Esophagus muscularis mucosa (tissue), 4 donors: ENCODE results near the gene GBF1.

ENCODE experiments used
- EP300 ChIP-seq: sonication (generic); formaldehyde crosslinking; IDR thresholded peaks from one replicate; pipeline ENCODE4 v1.6.1; 2017; ENCODE audit warnings: antibody characterized with exemption
- POLR2A ChIP-seq: fragments of 450-650 bp; IDR thresholded peaks from one replicate; pipeline ENCODE4 v1.6.1; 2017; ENCODE audit warnings: antibody characterized with exemption, moderate library complexity, mild to moderate bottlenecking, low read depth
- POLR2AphosphoS5 ChIP-seq, 2 donors: sonication (generic); formaldehyde crosslinking; IDR thresholded peaks; one replicate each; pipeline ENCODE4 v1.6.1; 2017; ENCODE audit warnings: antibody characterized with exemption in 2 of 2
- TF ChIP-seq, protein P1 (sequence below), 3 experiments: fragments of 200-600 bp in 2 of 3; fragments of 450-650 bp in 1 of 3; sonication (generic) in 2 of 3; IDR thresholded peaks; one replicate each; pipeline ENCODE4 v1.5.1; 2017 to 2019; ENCODE audit warnings: antibody characterized with exemption in 3 of 3, mild to moderate bottlenecking in 2 of 3, moderate library complexity in 1 of 3

DNA sequence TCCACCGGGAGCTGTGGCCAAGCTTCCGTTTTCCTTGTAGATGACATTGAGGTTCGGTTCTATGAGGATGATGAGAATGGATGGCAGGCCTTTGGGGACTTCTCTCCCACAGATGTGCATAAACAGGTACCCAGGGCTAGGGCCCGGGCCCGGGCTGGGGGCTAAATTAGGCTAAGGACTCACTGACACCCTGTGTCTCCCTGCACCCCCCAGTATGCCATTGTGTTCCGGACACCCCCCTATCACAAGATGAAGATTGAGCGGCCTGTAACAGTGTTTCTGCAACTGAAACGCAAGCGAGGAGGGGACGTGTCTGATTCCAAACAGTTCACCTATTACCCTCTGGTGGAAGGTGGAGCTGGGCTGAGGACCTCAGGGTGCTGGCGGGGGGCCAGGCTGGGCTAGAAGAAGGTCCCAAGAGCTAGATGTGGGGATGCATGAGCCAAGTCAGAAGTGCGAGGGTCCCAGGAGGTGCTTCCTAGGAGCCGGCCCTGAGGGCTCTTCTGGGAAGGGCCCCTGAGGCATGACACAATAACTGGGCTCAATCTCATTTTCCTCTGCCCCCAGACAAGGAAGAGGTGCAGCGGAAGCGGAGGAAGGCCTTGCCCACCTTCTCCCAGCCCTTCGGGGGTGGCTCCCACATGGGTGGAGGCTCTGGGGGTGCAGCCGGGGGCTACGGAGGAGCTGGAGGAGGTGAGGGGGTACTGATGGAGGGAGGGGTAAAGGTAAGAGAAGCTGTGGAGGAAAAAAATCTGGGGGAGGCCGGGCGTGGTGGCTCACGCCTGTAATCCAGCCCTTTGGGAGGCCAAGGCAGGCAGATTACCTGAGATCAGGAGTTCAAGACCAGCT is 153.1 kb downstream of the GBF1 start:
- TF ChIP-seq POLR2A = no peak
- TF ChIP-seq, protein P1, sequence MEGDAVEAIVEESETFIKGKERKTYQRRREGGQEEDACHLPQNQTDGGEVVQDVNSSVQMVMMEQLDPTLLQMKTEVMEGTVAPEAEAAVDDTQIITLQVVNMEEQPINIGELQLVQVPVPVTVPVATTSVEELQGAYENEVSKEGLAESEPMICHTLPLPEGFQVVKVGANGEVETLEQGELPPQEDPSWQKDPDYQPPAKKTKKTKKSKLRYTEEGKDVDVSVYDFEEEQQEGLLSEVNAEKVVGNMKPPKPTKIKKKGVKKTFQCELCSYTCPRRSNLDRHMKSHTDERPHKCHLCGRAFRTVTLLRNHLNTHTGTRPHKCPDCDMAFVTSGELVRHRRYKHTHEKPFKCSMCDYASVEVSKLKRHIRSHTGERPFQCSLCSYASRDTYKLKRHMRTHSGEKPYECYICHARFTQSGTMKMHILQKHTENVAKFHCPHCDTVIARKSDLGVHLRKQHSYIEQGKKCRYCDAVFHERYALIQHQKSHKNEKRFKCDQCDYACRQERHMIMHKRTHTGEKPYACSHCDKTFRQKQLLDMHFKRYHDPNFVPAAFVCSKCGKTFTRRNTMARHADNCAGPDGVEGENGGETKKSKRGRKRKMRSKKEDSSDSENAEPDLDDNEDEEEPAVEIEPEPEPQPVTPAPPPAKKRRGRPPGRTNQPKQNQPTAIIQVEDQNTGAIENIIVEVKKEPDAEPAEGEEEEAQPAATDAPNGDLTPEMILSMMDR (IDR thresholded peaks at IDR 0.05) = no peak
- no peak for TF ChIP-seq POLR2AphosphoS5 (IDR thresholded peaks at IDR 0.05)
- TF ChIP-seq EP300 = no peak
